T-helper 2 cell treated with Interferon-gamma antibody and Interleukin-4, amounts not matched to agents 100 ng/mL and 5 ng/mL, for 36 hours (primary cell): Measurements from ENCODE around the gene POU2F3. TPM values are rescaled to one million over a fixed set of nuclear protein-coding genes. Genes with fewer than 3 reads are reported as not detected.

Source experiments
- intact Hi-C: fragments of 100-400 bp; cut with micrococcal nuclease; formaldehyde crosslinking; loops from one replicate; pipeline ENCODE4 v1.15.1; 2023
- total RNA-seq: library from RNA; stranded (reverse); gene quantifications from 2 replicates; pipeline ENCODE4 v1.2.3, GENCODE V29; 2022

The POU2F3 gene
- total RNA-seq, 1 donor from 2014 or later = not detected

DNA sequence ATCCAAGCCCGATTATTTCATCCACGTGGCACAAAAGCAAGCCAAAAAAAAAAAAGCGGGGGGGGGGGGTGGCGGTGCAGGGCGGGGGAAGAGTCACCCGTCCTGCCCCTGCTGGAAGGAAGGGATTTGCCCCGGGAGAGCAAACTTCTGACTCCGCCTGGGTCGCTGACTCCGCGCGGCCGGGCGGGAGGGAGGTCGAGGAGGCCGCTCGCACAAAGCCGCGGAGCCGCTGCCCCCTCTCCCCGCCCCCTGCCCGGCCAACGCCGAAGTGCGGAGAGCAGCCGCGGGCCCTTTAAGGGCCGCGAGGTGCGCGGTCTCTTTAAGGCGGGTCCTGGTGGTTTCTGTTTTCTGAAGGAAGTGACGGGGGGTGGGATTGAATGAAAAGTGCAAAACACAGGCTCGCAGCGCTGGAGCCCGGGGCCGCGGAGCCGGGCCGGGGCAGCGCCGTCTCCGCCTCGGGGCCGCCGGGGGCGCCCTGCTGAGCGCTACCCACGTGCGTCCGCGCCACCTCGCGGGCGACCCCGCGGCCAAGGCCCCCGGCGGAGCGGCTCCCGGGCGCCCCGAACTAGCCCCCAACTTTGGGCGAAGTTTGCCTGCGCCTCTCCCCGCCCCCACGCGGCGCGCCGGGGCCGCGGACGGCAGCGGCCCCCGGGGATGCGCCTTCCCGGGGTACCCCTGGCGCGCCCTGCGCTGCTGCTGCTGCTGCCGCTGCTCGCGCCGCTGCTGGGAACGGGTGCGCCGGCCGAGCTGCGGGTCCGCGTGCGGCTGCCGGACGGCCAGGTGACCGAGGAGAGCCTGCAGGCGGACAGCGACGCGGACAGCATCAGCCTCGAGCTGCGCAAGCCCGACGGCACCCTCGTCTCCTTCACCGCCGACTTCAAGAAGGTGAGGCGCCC lies 29.1 kb upstream of the POU2F3 start, which contains the start of gene OAF:
OAF (plus strand) TSS at position 407 of the 896 bp plus-strand sequence; CDS start at position 655, 248 bp downstream.
- intact Hi-C loops = no loop called here

DNA sequence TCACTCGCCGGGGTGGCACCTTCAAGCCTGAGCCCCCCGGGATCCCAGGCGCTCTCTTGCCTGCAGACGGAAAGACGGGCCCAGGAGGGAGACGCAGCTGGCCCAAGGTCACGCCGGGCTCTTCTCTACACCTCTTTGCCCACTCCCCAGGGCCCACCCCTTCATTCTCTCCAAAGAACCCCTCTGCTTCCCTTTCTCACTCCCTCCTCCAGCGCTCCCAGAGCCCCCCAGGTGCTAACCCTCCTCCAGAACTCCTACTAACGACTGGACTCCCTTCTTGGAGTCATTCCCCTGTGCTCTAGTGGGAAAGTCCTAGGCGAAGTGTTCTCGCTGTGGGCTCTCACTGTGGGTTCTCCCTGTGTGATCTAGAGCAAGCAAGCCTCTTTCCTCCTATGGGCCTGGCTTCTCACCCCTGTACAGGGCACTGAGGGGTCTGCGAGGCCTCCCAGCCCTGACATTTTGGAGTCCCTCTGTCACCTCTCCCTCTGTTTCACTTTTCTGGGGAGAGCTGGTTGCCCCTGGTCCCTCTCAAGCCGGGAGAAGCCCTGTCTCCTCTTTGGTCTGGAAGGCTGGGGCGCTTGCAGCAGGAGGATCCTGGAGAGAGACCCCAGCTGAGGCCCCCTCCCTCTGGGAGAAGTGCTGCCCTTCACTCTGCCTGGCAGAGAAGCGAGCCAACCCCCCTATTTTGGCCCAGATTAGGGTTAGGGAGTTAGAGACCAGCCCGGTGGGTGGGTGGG lies 28.2 kb upstream of the POU2F3 start:
- intact Hi-C loops = no loop called here

- intact Hi-C loops = no loop called here
Observed at GRCh38 chr11:120212259-120212878, 27.6 kb upstream of the POU2F3 start.

GRCh38 chr11:120212926-120213325 lies 27.0 kb upstream of the POU2F3 start:
- intact Hi-C loops = no loop called here

GRCh38 chr11:120214581-120214980 lies 25.4 kb upstream of the POU2F3 start:
- intact Hi-C loops = no loop called here

DNA sequence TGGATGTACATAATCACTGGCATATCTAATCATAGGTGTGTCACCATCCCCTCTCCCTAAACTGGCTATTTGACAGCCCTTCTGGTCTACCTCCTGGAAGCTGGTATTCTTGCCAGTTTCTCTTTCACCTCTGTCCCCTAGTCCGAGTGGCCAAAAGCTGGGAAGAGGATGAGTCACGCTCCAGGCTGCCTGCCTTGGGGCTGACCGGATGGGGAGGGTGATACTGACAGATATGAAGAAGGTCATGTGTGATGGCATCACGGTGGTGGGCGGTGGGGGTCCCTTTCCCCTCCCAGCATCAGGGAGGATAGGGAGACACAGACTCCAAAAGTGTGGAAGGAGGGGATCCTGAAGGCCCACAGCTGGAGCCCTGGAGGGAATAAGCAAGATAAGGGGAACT lies 24.3 kb upstream of the POU2F3 start:
- intact Hi-C loops = no loop called here

GRCh38 chr11:120216426-120217102 lies 23.4 kb upstream of the POU2F3 start:
- intact Hi-C loops = no loop called here

- intact Hi-C loops = no loop called here
Observed at GRCh38 chr11:120217526-120217925, 22.4 kb upstream of the POU2F3 start.

DNA sequence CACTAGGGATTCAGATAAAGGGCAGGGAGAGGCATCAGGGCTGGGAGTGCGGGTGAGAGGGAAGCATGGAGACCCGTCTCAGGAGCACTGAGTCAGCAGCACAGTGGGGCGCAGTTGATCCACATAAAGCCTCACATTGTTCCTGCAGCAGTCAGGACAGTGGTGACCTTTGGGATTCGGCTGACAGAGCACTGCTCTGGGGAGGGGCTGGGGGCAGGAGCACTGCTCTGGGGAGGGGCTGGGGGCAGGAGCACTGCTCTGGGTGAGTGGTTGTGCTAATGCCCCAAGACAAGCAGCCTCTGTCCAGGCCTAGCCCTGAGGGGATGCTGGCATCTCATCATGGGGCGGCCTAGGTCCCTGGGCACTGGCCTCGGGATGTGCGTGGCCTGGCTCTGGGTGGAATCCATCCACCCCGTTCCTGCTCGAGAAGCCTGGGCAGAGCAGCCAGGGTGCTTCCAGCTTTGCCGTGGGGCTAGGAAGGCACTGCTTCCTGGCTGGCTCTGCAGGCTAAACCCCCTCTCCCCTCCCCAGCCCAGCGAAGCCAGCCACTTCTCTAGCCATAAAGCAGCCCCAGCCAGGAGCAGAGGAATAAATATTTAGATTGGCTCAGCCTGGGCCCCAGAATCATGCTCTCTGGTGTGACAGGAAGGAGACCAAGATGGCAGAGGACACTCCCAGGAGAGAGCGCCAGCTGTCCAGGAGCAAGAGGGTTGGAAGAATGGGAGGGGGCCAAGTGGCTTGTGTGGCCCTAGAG lies 21.8 kb upstream of the POU2F3 start:
- intact Hi-C loops = no loop called here

DNA sequence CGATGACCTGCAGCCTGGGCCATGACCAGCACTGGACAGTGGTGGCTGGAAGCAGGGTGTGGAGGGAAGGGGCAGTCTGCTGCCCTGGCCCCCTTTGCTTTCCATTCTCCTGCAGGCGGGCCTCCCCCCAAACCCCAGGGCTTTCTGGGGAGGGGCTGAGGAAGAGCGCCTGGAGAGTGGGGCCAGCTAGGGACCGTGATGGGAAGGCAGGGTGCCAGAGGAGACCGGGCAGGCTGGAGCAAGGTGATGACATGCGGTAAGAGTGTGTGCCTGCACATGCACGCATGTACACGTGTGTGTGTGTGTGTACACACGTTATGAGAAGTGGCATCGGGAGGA lies 21.3 kb upstream of the POU2F3 start:
- intact Hi-C loops = no loop called here

GRCh38 chr11:120219232-120219937 lies 20.6 kb upstream of the POU2F3 start:
- intact Hi-C loops = no loop called here

GRCh38 chr11:120219938-120220746 lies 19.8 kb upstream of the POU2F3 start:
- intact Hi-C loops = no loop called here

DNA sequence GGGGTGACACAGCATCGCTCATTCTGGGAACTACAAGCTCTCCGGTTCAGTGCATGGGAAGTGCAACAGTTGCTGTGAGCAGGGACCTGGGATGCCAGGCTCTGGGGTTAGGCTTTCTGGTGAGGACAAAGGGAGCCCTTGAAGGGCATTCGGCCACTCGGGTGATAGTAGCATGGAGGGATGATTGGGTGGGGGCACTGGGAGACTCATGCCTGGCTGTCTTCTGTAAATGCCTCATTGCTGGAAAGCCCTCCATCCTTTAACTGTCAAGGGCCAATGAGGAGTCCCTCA lies 19.2 kb upstream of the POU2F3 start:
- intact Hi-C loops = no loop called here

GRCh38 chr11:120221115-120221752 lies 18.7 kb upstream of the POU2F3 start:
- intact Hi-C loops = no loop called here

GRCh38 chr11:120222916-120223315 lies 17.0 kb upstream of the POU2F3 start:
- intact Hi-C loops = no loop called here

GRCh38 chr11:120223793-120224192 lies 16.1 kb upstream of the POU2F3 start:
- intact Hi-C loops = no loop called here

- intact Hi-C loops = no loop called here
Observed at GRCh38 chr11:120224361-120224760, 15.6 kb upstream of the POU2F3 start.

DNA sequence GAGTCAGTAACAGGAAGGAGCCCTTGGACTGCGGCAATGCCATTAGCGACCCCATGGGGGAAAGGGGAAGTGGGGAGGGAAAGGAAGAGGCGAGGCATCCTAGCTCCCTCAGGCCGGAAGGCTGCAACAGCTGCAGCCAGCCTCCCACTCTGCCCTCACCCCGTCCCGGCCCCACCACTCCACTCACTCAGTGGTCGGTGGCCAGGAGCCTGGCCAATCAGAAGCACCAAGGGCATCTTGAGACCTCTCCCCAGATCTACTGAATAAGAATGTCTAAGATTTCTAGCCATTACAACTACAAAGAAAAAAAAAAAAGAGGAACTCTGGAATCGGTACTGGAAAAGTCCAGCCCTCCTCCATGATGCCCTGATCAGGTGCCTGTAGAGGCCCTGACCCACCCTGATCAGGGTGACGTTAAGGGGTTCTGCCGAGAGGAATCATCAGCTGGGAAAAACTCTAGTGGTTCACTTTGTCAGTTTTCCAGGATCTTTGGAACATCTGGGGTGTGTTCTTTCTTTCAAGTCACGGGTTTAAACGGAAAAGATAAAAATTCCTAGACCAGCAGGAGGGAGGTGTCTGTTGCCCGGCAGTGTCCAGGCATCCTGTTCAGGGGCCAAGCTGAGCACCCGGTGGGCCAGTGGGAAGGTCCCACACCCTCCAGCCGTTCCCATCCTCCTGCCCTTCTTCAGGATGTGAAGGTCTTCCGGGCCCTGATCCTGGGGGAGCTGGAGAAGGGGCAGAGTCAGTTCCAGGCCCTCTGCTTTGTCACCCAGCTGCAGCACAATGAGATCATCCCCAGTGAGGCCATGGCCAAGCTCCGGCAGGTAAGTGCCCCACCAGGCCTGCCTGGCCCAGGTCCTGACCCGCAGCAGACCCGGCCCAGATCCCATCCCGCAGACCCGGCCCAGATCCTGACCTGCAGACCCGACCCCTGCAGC lies 14.7 kb upstream of the POU2F3 start:
- intact Hi-C loops = no loop called here
